Measurements from ENCODE around the gene YPEL5. TPM values are rescaled to one million over a fixed set of nuclear protein-coding genes. Genes with fewer than 3 reads are reported as not detected.
"Not testable (repeated sequence)": the region's sequence is repeated elsewhere in the genome, so short reads cannot be mapped to it uniquely, and the experiment has no call there.

The YPEL5 gene
- total RNA-seq, 6 donors from 2014 or later: 51.9 to 107 (median 85.8) TPM

GRCh38 chr2:30136764-30137444 is 9.9 kb upstream of the YPEL5 start:
- 67 to 68% methylated on average over 10 of the region's 10 CpGs for WGBS, 2 donors
- Histone ChIP-seq H3K4me1 (no peaks in the 10 kb centered on the region), H3K9me3 (no peaks in the 10 kb centered on the region), H3K36me3 (no peaks in the 10 kb centered on the region), H3K27ac (no peak overlapping the region), H3K4me3 (no peak overlapping the region), H3K27me3 (no peaks in the 10 kb centered on the region)
- no peak for ATAC-seq (ENCODE audit: low FRiP score in 2 of 2)
- DNase-seq: no peak
- TF ChIP-seq EP300 (IDR thresholded peaks at IDR 0.05) (no peak), POLR2A (IDR thresholded peaks at IDR 0.05) (no peak), CTCF (IDR thresholded peaks at IDR 0.05) (no peak), POLR2AphosphoS5 (IDR thresholded peaks at IDR 0.05) (no peak)

GRCh38 chr2:30139131-30139870 is 7.5 kb upstream of the YPEL5 start:
- WGBS, 2 donors: 52 to 64% methylated on average over 6 of the region's 6 CpGs

GRCh38 chr2:30141136-30141535 is 5.7 kb upstream of the YPEL5 start:
- ATAC-seq (ENCODE audit: low FRiP score in 2 of 2) (no peak), DNase-seq (no peak)
- Histone ChIP-seq H3K27ac (no peak overlapping the region), H3K4me3 (no peak overlapping the region), H3K36me3 (no peaks in the 10 kb centered on the region), H3K9me3 (no peaks in the 10 kb centered on the region), H3K27me3 (no peaks in the 10 kb centered on the region), H3K4me1 (peaks cover 4 to 9% (median 6%) of the 10 kb centered on the region in 4 donors)
- TF ChIP-seq CTCF (IDR thresholded peaks at IDR 0.05) (no peak), POLR2AphosphoS5 (IDR thresholded peaks at IDR 0.05) (no peak), POLR2A (IDR thresholded peaks at IDR 0.05) (no peak), EP300 (IDR thresholded peaks at IDR 0.05) (no peak)

More at GRCh38 chr2:30139131-30139870, 7.5 kb upstream of the YPEL5 start:
- Histone ChIP-seq H3K27me3 (no peaks in the 10 kb centered on the region), H3K4me1 (no peaks in the 10 kb centered on the region), H3K4me3 (no peak overlapping the region), H3K27ac (no peak overlapping the region), H3K36me3 (no peaks in the 10 kb centered on the region), H3K9me3 (no peaks in the 10 kb centered on the region)
- ATAC-seq (ENCODE audit: low FRiP score in 2 of 2): no peak
- no peak for DNase-seq
- TF ChIP-seq POLR2AphosphoS5 (IDR thresholded peaks at IDR 0.05) (no peak), POLR2A (IDR thresholded peaks at IDR 0.05) (no peak), CTCF (IDR thresholded peaks at IDR 0.05) (no peak), EP300 (IDR thresholded peaks at IDR 0.05) (no peak)

- H3K36me3 ChIP-seq: no peaks in the 10 kb centered on the region
- WGBS, 2 donors: 80 to 97% methylated on average over 1 of the region's 1 CpG
- no peak overlapping the region for H3K27ac ChIP-seq
- no peak overlapping the region for H3K4me3 ChIP-seq
- H3K9me3 ChIP-seq: no peaks in the 10 kb centered on the region
- no peaks in the 10 kb centered on the region for H3K27me3 ChIP-seq
- no peak for TF ChIP-seq POLR2AphosphoS5 (IDR thresholded peaks at IDR 0.05)
- no peak for TF ChIP-seq POLR2A (IDR thresholded peaks at IDR 0.05)
- no peak for TF ChIP-seq EP300 (IDR thresholded peaks at IDR 0.05)
- TF ChIP-seq CTCF (IDR thresholded peaks at IDR 0.05): no peak
- no peak for DNase-seq
- no peak for ATAC-seq (ENCODE audit: low FRiP score in 2 of 2)
- H3K4me1 ChIP-seq: peaks cover 17 to 23% (median 18%) of the 10 kb centered on the region in 4 donors
These were observed 2.5 kb upstream of the YPEL5 start for GRCh38 chr2:30144260-30144659.

GRCh38 chr2:30144951-30145350 is 1.9 kb upstream of the YPEL5 start:
- ATAC-seq (ENCODE audit: low FRiP score in 2 of 2); H3K9me3 ChIP-seq; H3K27ac ChIP-seq; DNase-seq; H3K36me3 ChIP-seq; H3K27me3 ChIP-seq; H3K4me3 ChIP-seq: not testable (repeated sequence)
- peaks cover 24 to 30% (median 25%) of the 10 kb centered on the region in 4 donors for H3K4me1 ChIP-seq
- 81 to 91% methylated on average over 3 of the region's 3 CpGs for WGBS, 2 donors

Measured in upper lobe of left lung (tissue), 6 donors.